VCaP (cell line): ENCODE measurements around the gene MUS81.

ENCODE experiments used
- H3K27ac ChIP-seq: fragments of 450-650 bp; 2 replicates; pipeline ENCODE4 v1.5.1; 2017
- TF ChIP-seq, protein P1 (sequence below): fragments of 450-650 bp; conservative IDR thresholded peaks from 2 replicates; pipeline ENCODE4 v1.5.1; 2017; ENCODE audit warnings: mild to moderate bottlenecking, moderate library complexity

Gene MUS81

DNA sequence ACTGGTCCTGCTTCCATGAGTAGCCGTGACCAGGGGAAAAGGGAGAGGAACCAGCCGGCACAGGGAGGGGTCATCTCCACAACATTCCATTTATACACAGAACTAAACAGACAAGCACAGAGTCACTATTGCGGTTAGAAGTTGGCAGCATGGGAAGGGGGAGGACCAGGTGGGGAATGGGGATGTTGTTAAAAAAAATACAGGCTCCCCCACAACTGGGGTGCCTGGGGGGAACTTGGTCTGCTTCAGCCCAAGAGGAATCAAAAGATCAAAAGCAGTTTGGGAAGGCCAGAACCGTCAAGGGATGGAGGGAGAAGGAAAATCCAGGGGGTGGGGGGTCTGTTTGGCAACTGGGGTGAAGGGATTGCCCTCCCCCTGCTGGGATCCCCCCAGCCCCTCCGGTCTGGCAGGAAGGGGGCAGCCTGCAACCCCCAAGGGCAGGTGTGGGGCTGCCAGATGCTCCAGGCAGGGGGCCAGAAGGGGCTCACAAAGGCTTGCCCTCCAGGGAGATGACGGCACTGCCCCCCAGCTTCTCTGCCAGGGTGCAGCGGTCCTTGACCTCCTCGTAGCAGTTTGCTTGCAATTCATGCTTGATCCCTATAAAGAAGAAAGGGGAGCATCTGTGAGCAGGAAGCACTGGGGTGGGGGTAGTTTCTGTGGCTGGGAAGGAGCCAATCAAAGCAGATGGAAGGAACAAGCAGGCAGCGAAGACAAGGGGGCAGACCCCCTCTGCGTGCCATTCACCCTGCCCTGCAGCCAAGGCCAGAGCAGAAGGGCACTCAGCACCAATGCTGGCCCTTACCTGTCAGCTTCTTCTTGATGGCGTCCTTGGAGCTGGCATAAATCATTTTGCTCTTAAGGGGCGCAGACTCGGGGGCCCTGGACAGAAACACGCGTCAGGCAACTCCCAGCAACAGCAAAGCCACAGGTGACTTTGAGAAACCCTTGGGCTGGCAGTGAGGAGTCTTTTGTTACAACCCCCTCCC lies 5.1 kb upstream of the MUS81 start:
- TF ChIP-seq, protein P1, sequence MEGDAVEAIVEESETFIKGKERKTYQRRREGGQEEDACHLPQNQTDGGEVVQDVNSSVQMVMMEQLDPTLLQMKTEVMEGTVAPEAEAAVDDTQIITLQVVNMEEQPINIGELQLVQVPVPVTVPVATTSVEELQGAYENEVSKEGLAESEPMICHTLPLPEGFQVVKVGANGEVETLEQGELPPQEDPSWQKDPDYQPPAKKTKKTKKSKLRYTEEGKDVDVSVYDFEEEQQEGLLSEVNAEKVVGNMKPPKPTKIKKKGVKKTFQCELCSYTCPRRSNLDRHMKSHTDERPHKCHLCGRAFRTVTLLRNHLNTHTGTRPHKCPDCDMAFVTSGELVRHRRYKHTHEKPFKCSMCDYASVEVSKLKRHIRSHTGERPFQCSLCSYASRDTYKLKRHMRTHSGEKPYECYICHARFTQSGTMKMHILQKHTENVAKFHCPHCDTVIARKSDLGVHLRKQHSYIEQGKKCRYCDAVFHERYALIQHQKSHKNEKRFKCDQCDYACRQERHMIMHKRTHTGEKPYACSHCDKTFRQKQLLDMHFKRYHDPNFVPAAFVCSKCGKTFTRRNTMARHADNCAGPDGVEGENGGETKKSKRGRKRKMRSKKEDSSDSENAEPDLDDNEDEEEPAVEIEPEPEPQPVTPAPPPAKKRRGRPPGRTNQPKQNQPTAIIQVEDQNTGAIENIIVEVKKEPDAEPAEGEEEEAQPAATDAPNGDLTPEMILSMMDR = no peak
- no peak overlapping the region for H3K27ac ChIP-seq

DNA sequence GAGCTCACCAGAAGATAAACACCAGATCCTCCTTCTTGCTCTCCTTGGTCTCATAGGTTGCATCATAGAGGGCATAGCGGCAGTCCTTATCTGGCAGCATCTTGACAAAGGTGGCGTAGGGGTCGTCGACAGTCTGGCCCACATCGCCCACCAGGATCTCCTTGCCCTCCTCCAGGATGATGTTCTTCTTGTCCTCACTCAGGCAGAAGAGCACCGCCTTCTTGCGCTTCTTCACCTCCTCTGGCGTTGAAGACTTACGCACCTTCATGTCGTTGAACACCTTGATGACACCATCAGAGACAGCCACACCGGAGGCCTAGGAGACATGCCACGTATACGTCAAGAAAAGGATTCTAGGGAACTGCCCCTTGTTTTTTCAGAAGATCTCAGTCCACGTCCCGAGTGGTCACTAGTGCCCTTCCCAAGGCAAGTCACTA lies 4.3 kb upstream of the MUS81 start:
- TF ChIP-seq, protein P1 = no peak
- peak overlapping the region; percentile 100 for H3K27ac ChIP-seq

DNA sequence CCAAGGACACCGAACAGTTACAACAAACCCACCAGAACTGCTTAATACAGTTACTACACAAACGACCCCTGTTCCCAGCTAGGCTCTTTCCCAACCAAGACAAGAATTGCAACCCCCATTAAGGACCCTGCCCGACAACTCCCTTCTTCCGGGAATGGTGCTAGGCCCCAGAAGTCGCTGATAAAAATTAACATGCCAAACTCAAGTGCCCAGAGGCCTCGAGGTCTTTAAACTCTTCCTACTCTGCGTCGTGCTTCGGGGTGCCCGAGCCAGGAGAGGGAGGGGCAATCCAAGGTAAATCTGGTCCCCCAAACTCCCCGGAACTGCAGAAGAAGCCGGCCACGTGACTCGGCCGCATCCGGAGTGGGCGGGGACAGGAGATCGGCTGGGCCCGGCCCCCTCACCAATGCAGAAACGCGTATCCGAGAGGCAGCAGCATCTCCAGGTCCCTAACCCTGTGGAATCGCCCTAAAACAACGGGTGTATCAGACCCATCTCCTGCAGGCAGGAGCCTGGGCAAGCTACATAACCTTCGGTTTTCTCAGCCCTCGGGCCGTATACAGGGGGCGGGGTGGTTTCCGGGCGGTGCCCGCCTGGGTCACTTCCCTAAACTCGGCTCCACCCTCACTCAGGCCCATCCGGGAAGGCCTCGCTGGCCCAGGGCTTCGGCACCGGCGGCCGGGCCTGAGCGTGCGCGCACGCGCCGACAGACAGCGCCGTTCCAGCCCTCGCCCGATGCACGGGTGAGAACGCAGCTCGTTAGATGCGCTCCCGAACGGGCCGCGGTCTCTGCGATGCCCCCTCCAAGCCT lies 3.3 kb upstream of the MUS81 start:
- TF ChIP-seq, protein P1 = no peak
- H3K27ac ChIP-seq = peak overlapping the region; percentile 100

DNA sequence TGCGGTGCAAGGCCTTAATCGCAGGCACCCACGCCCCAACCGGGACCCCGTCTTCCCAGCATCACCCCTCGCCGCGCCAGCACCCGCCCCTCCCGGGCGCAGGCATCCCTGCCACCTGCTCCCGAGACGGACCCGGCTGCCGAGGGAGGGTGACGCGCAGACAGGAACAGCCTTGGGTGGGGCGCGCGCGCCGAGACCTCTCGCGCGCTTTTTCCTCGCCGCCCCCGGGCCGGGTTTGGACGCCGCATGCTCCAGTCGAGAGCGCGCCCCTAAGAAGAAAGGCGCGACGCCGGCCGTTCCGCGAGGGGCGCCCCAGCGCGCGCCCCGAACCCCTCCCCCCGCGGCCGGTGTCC lies 2.8 kb upstream of the MUS81 start:
- TF ChIP-seq, protein P1 = no peak
- peak overlapping the region; percentile 100 for H3K27ac ChIP-seq

DNA sequence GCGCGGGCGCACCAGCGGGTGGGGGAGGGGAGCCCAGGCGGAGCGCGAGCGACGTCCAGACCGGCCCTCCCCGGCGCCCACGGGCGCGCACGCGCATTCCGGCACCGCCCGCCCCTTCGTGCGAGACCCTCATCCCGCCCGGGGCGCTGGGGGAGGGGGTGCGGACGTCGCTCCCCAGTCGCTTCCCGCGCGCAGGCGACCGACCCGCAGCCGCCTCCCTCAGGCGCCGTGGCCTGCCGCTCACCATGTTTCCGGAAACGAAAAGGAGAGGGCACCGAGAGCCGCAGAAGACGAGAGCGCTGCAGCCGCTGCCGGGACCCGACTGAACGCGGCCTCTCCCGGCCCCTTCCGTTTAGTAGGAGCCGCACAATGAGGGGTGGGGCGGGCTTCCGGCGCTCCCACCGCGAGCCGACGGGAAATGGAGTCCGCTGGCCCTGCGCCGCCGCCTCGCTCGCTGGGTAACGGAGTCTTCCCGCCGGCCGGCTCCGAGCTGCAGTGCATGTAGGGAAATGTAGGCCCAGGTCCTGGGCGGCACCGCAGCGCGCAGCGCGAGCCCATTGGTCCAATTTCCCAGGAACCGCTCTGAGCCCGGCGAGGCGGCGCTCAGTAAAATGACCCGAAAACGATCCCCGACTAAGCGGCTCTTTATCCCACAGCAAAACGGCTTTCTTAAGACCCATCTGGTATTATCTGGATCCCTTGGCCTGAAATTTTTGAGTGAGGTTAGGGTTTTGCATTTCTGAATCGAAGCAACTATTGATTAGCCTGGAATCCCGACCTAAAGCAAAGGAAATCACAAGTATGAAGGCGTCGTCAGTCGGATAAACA lies 2.2 kb upstream of the MUS81 start, which contains the start of gene CFL1:
TSS of gene CFL1 (minus strand) at position 328 of the 828 bp plus-strand sequence. CDS start at position 247, 81 bp downstream.
- TF ChIP-seq, protein P1 = no peak; the same call in 1 of the 2 replicates
- H3K27ac ChIP-seq = peak within 1 kb of the TSS; percentile 100

DNA sequence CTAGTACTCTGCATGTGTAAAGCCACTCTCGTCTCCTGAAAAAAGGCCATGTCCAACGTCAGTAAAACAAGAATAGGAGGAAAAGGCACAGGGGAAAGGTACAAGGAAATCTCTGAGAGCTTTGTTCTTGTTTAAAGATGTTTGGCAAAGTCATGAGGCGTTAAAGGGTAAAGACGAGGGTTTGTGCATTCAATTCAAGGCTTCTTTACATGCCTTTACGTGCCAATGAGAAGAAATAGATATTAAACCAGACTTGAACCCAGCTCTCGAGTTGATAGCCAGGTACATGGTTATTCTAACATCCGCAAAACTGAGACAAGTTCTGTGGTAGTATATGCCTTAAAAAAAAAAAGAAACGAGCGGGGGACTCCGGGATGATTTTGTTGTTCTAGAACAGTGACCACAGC lies 1.5 kb upstream of the MUS81 start:
- TF ChIP-seq, protein P1 = no peak
- peak overlapping the region; percentile 100 for H3K27ac ChIP-seq
